ENCODE data around the gene TMIGD1. TPM values are rescaled to one million over a fixed set of nuclear protein-coding genes. Genes with fewer than 3 reads are reported as not detected.

The TMIGD1 gene, protein sequence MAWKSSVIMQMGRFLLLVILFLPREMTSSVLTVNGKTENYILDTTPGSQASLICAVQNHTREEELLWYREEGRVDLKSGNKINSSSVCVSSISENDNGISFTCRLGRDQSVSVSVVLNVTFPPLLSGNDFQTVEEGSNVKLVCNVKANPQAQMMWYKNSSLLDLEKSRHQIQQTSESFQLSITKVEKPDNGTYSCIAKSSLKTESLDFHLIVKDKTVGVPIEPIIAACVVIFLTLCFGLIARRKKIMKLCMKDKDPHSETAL
- not detected for total RNA-seq
- not detected for polyA plus RNA-seq
- long read RNA-seq, donor 1, result 0 reads
- long read RNA-seq, donor 2, result 0 reads
- long read RNA-seq, donor 3, result 0 reads
- long read RNA-seq, donor 4, result 0 reads

DNA sequence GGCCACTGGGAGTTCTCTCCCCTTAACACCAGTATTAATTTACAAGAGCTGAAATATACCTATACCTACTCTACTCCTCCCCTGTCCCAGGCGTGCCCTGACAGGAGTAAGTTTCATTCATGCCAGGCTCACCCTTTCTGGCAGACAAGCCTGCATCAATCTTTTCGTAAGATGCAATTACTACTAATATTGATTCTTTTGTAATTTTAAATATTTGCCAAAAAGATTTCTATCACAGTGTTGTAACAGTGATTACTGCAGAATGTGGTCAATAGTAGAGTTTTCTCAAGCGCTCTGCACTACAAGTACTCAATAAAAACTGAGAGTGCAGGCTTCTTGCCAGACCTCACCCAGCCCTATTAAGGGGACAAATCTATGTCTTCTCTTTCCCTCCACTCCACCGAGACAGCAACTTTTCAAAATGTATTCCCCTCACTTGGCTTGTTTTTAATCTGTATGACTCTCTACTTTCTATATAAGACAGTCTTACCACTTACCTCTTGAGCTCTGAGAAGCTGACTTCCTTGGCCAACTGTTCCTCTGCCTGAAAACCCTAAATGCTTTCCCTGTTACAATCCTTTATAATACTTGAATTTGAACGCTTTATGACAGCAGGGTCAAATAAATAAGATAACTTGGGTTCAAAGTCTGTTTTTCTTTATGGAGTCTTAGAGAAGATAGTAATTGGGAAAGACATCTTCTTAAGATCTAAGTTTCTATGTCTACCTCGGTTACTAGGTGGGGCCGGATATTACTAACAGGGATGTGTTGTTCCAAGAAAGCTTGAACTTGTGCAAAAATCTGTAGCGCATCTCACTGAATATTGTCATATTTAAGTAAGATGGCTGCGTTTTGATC is at the start of gene TMIGD1:
Gene TMIGD1 (minus strand): TSS at position 555 of the 858 bp plus-strand sequence. CDS start 1,924 bp downstream, outside the sequence.
- Histone ChIP-seq H3K9me3 (ENCODE audit: control insufficient read depth, low read length) (no peaks in the 10 kb centered on the region), H3K4me3 (ENCODE audit: low read length) (no peak within 1 kb of the TSS), H3K4me1 (ENCODE audit: control insufficient read depth, insufficient read depth, low read length) (no peaks in the 10 kb centered on the region), H3K27me3 (ENCODE audit: control insufficient read depth, insufficient read depth) (no peaks in the 10 kb centered on the region), H3K27ac (ENCODE audit: low read length) (no peak within 1 kb of the TSS)
- intact Hi-C loops (cut with DNase I), result loop anchor here in 1 of 4 donors (10.0 kb wide), 1 partner anchor 229 kb away; no protein-coding TSS in a partner anchor
- whole genome bisulfite sequencing, result 94% methylated on average over 9 of the region's 9 CpGs
- ATAC-seq (no peak), DNase-seq (no peak)

DNA sequence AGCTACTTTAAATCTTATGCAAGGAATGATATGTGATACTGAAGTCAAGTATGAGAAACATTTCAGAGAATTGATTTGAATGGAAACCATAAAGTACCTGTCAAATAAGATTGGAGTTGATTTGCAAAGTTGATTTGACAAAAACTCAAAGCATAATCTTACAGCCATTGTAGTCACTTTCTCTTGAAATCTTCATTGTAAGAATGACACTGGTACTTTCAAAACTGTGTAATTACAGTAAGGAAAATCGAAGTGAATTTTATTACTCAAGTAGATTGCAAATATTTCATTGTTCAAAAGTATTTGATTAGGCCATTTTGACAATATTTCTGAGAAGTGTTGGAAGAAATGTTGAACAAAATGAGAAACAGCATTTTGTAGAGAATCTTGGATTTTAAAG is 48.5 kb upstream of the TMIGD1 start:
- H3K27ac ChIP-seq (ENCODE audit: low read length), result no peak overlapping the region
- H3K4me3 ChIP-seq (ENCODE audit: low read length), result no peak overlapping the region
- no peaks in the 10 kb centered on the region for H3K27me3 ChIP-seq (ENCODE audit: control insufficient read depth, insufficient read depth)
- H3K4me1 ChIP-seq (ENCODE audit: control insufficient read depth, insufficient read depth, low read length), result peaks cover 2% of the 10 kb centered on the region
- no peak for DNase-seq
- 73% methylated on average over 1 of the region's 1 CpG for WGBS
- intact Hi-C loops (cut with DNase I), result no loop called here
- H3K9me3 ChIP-seq (ENCODE audit: control insufficient read depth, low read length), result no peaks in the 10 kb centered on the region
- no peak for ATAC-seq

DNA sequence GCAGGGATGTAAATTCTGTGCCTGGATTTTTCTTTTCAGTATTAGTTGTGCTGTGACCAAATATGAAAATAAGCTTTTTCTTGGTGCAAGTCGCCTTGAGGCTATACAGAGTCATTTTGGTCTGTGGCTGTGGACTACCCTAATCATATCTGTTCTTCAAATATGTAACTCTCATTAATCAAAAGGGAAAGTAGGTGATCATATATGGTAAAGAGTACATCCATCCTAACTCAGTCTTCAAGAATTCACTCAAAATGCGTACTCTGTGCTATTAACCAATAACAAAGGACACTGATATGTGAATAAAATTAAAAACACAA is 47.4 kb upstream of the TMIGD1 start:
- intact Hi-C loops (cut with DNase I), result no loop called here
- no peak overlapping the region for H3K27ac ChIP-seq (ENCODE audit: low read length)
- DNase-seq (no peak), ATAC-seq (no peak)
- H3K27me3 ChIP-seq (ENCODE audit: control insufficient read depth, insufficient read depth), result no peaks in the 10 kb centered on the region
- 72% methylated on average over 2 of the region's 2 CpGs for WGBS
- H3K4me1 ChIP-seq (ENCODE audit: control insufficient read depth, insufficient read depth, low read length), result peaks cover 2% of the 10 kb centered on the region
- H3K4me3 ChIP-seq (ENCODE audit: low read length), result peak overlapping the region; percentile 77
- no peaks in the 10 kb centered on the region for H3K9me3 ChIP-seq (ENCODE audit: control insufficient read depth, low read length)

DNA sequence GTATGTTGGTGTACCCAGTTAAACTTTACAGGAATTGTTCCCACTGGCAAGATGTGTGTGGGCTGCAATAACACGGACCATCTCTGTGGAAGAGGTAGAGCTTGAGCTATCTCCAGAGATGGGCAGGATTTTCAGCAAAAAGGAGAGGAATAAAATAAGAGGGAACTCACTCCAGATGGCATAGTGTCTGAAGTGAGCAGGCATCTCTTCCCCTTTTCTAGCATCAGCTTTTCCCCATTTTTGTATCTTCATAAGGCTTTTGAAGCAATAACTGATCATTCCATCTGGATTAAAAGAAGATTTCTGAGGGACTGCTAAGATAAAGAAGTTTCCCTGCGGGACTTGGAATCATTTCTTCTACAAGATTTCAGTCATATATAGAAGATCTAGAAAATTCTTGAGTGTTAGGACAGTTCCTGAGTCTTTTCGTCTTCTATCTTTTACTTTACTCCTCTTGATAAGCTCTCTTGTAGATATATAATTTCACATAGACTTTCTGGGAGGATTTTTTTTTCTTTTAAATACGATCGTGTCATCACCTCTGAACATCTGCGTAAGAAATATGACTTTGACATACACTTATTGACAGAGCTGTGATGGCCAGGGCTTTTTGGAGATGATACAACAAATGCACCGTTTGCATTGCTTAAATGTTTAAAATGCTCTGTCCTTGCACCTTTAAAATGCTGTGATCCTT is 46.9 kb upstream of the TMIGD1 start:
- intact Hi-C loops (cut with DNase I), result no loop called here
- 43% methylated on average over 7 of the region's 7 CpGs for WGBS

DNA sequence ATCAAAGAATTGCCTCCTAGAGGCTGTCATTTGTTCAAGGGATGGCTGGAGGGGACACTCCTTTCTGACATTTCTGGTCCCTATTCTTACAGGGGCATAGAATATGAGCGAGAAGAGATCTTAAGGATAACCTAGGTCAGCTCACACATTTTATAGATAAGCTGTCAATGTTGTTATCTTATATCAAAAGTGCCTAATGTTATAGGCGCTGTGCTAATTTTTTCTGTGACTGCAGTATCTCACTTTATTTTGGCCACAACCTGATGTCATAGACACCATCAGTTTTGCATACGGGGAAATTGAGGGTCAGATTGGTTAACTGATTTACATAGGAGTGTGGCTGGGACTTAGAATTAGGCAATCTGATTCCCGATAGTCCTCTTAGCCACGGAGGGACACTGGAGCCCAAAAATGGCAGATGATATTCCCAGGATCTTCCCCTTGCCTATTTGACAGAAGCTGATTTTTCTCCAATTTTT is 46.1 kb upstream of the TMIGD1 start:
- WGBS, result 5% methylated on average over 5 of the region's 5 CpGs
- no peaks in the 10 kb centered on the region for H3K9me3 ChIP-seq (ENCODE audit: control insufficient read depth, low read length)
- H3K27me3 ChIP-seq (ENCODE audit: control insufficient read depth, insufficient read depth), result no peaks in the 10 kb centered on the region
- H3K4me1 ChIP-seq (ENCODE audit: control insufficient read depth, insufficient read depth, low read length), result peaks cover 2% of the 10 kb centered on the region
- H3K27ac ChIP-seq (ENCODE audit: low read length), result no peak overlapping the region
- no peak for DNase-seq
- no peak for ATAC-seq
- peak overlapping the region; percentile 77 for H3K4me3 ChIP-seq (ENCODE audit: low read length)
- intact Hi-C loops (cut with DNase I), result loop anchor here in 1 of 4 donors (5.0 kb wide), 1 partner anchor 38 kb away; no protein-coding TSS in a partner anchor

More for the DNA sequence above, 46.9 kb upstream of the TMIGD1 start:
- H3K27me3 ChIP-seq (ENCODE audit: control insufficient read depth, insufficient read depth), result no peaks in the 10 kb centered on the region
- DNase-seq, result no peak
- peak overlapping the region; percentile 77 for H3K4me3 ChIP-seq (ENCODE audit: low read length)
- no peak for ATAC-seq
- H3K9me3 ChIP-seq (ENCODE audit: control insufficient read depth, low read length), result no peaks in the 10 kb centered on the region
- H3K27ac ChIP-seq (ENCODE audit: low read length), result no peak overlapping the region
- peaks cover 2% of the 10 kb centered on the region for H3K4me1 ChIP-seq (ENCODE audit: control insufficient read depth, insufficient read depth, low read length)

DNA sequence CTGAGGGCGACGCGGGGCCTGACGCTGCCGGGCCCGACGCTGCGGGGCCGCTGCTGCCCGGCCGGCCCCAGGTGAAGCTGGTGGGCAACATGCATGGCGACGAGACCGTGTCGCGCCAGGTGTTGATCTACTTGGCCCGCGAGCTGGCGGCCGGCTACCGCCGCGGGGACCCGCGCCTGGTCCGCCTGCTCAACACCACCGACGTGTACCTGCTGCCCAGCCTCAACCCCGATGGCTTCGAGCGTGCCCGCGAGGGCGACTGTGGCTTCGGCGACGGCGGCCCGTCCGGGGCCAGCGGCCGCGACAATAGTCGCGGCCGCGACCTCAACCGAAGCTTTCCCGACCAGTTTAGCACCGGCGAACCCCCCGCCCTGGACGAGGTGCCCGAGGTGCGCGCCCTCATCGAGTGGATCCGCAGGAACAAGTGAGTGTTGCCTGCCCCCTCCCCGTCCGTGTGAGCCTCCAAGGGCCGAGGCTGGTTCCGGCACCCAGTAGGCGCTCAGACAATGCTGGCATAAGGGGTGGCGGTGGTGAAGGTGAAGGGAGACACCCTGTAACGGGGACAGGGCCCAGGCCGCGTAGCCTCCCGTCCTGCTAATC is 45.5 kb upstream of the TMIGD1 start:
- H3K27me3 ChIP-seq (ENCODE audit: control insufficient read depth, insufficient read depth), result no peaks in the 10 kb centered on the region
- H3K27ac ChIP-seq (ENCODE audit: low read length), result peak overlapping the region; percentile 59
- whole genome bisulfite sequencing, result under 1% methylated on average over 68 of the region's 68 CpGs
- intact Hi-C loops (cut with DNase I), result loop anchor here in 1 of 4 donors (5.0 kb wide), 1 partner anchor 37 kb away; no protein-coding TSS in a partner anchor
- peak overlapping the region; percentile 77 for H3K4me3 ChIP-seq (ENCODE audit: low read length)
- no peaks in the 10 kb centered on the region for H3K9me3 ChIP-seq (ENCODE audit: control insufficient read depth, low read length)
- peak; percentile 4 to 25 for ATAC-seq
- peak; percentile 32 to 75 (median 70) for DNase-seq
- peaks cover 2% of the 10 kb centered on the region for H3K4me1 ChIP-seq (ENCODE audit: control insufficient read depth, insufficient read depth, low read length)

DNA sequence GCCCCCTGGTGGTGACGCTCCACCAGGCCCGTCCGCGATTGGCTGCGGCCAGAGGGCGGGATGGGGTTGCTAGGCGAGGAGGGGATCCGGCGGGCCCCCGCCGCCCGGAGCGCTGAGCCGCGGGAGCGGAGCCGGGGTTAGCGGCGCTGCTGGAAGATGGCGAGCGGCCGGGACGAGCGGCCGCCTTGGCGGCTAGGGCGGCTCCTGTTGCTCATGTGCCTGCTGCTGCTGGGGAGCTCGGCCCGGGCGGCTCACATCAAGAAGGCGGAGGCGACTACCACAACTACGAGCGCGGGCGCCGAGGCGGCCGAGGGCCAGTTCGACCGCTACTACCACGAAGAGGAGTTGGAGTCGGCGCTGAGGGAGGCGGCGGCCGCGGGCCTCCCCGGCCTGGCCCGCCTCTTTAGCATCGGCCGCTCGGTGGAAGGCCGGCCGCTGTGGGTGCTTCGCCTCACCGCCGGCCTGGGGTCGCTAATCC is 45.0 kb upstream of the TMIGD1 start, which contains the start of gene CPD:
Gene CPD (plus strand): TSS at position 103 of the 478 bp plus-strand sequence. CDS start 54 bp downstream, at position 157.
- Histone ChIP-seq H3K27ac (ENCODE audit: low read length) (peak within 1 kb of the TSS; percentile 59), H3K27me3 (ENCODE audit: control insufficient read depth, insufficient read depth) (no peaks in the 10 kb centered on the region), H3K9me3 (ENCODE audit: control insufficient read depth, low read length) (no peaks in the 10 kb centered on the region), H3K4me1 (ENCODE audit: control insufficient read depth, insufficient read depth, low read length) (peaks cover 2% of the 10 kb centered on the region), H3K4me3 (ENCODE audit: low read length) (peak within 1 kb of the TSS; percentile 77)
- intact Hi-C loops (cut with DNase I), result loop anchor here in 1 of 4 donors (5.0 kb wide), 1 partner anchor 37 kb away; no protein-coding TSS in a partner anchor
- WGBS, result under 1% methylated on average over 59 of the region's 59 CpGs
- ATAC-seq (peak; percentile 99), DNase-seq (peak; percentile 97 to 99 (median 99))

DNA sequence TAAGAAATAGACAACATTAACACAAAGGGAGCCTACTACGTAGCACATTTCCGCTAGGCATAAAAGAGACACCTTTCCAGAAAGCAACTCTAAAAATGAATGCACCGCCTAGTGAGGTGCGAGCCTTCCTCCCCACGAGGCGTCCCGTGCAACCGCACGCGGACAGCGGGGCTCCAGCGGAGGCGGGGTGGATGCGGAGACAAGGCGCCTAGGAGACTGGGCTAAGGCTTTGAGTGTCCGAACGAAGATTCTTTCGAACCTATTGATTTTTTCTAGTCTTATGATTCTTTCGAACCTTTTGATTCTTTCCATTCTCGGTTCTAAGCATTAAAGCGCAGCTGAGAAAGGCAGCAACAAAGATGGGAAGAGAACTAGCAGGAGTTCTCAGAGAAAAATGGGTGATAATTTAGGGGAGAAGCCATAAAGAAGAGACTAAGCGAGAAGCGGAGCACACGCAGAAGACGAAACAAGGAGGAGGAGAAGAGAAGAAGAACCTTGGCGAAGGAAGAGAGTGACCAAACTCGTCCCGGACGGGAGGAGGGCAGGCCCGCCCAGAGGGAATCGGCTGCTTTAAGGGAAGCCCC is 44.5 kb upstream of the TMIGD1 start:
- ATAC-seq, result peak in 1 of 2 donors; percentile 51
- no peak overlapping the region for H3K27ac ChIP-seq (ENCODE audit: low read length)
- WGBS, result 2% methylated on average over 31 of the region's 31 CpGs
- no peaks in the 10 kb centered on the region for H3K27me3 ChIP-seq (ENCODE audit: control insufficient read depth, insufficient read depth)
- DNase-seq, result peak; percentile 41 to 76 (median 75)
- H3K9me3 ChIP-seq (ENCODE audit: control insufficient read depth, low read length), result no peaks in the 10 kb centered on the region
- intact Hi-C loops (cut with DNase I), result loop anchor here in 1 of 4 donors (5.0 kb wide), 1 partner anchor 36 kb away; no protein-coding TSS in a partner anchor
- peaks cover 2% of the 10 kb centered on the region for H3K4me1 ChIP-seq (ENCODE audit: control insufficient read depth, insufficient read depth, low read length)
- peak overlapping the region; percentile 77 for H3K4me3 ChIP-seq (ENCODE audit: low read length)

DNA sequence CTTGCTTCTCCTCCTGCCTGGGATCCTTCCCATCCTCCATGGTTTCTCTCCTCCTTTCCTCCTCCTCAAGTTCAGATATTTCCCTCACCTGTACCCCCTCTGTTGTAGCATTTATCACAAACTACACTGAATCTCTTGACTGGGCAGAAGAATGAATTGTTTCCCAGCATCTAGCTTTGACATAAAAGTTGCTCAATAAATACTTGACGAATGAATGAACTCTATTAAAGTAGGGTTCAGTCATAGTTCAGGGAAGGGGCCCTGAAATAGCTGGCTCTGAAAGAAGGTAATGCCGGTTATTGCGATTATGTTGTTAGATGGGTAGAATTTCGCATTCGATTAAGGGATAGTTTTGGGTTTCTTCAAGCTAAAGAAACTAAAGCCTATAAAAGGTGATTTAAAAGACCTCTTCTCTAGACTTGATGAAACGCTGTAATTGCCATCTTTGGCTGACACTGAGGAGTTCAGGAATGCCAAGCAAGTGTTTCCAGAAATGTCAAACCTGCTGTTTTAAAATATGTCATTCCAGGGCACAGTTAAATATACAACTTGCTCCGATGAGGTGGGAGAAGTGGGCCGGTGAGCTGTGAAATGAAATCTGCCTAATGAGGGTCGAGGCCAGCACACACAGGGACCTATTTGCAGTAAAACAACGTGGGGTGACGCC is 43.9 kb upstream of the TMIGD1 start:
- Histone ChIP-seq H3K4me1 (ENCODE audit: control insufficient read depth, insufficient read depth, low read length) (peaks cover 2% of the 10 kb centered on the region), H3K27me3 (ENCODE audit: control insufficient read depth, insufficient read depth) (no peaks in the 10 kb centered on the region), H3K9me3 (ENCODE audit: control insufficient read depth, low read length) (no peaks in the 10 kb centered on the region), H3K4me3 (ENCODE audit: low read length) (peak overlapping the region; percentile 77), H3K27ac (ENCODE audit: low read length) (no peak overlapping the region)
- no peak for ATAC-seq
- intact Hi-C loops (cut with DNase I), result loop anchor here in 1 of 4 donors (5.0 kb wide), 1 partner anchor 35 kb away; no protein-coding TSS in a partner anchor
- DNase-seq, result no peak
- WGBS, result 72% methylated on average over 11 of the region's 11 CpGs

Measured in right cardiac atrium (tissue), 5 donors.